ENCODE data around the gene SLC38A1. TPM values are rescaled to one million over a fixed set of nuclear protein-coding genes. Genes with fewer than 3 reads are reported as not detected.

SLC38A1 gene
- polyA plus RNA-seq, 4 donors = 3.6 to 50.8 (median 21.6) TPM

DNA sequence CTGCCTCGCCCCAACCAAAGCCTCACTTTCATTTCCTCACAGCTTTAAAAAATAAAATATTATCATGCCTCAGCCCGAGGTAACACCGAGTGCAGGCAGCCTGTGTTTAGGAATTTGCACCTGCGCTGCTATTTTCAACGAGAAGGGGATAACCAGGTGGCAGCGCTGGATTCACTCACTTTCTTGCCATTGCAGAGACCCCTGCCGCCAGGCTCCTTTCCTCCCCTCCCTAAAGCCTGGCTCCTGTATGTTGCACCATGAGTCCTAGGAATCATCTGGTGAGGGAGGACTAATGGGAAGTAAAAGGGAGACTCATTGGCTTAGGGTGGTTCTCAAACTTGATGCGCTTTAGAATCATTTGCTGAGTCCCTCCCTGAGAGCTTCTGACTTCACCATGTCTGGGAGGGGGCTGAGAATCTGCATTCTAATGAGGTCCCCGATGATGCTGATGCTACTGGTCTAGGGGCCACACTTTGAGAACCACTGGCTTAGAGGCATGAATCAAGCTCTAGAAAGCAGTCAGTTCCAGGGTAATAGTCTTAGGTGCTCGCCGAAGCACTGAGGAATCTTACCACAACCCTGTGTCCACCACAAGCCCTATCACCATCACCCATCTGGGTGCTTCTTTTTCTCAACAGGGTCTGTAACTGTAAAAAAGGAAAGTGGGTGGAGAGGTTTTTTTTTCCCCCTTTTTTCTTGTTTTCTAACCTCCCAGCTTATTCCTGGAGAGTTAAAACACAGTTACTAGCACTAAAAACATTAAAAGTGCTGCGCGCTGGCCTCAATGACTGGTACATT, 83.8 kb downstream of the SLC38A1 start:
- Histone ChIP-seq H3K27me3 (ENCODE audit: control insufficient read depth in 3 of 3, insufficient read depth in 3 of 3, low read length in 3 of 3) (no peaks in the 10 kb centered on the region), H3K27ac (ENCODE audit: low read depth in 1 of 3, low read length in 2 of 3) (no peak overlapping the region), H3K36me3 (ENCODE audit: control insufficient read depth in 3 of 3, insufficient read depth in 2 of 3, low read depth in 1 of 3, low read length in 3 of 3) (peaks cover 0 to 12% (median 0%) of the 10 kb centered on the region in 3 donors), H3K4me1 (ENCODE audit: control insufficient read depth in 3 of 3, insufficient read depth in 2 of 3, low read depth in 1 of 3, low read length in 2 of 3) (peaks cover 0 to 42% (median 9%) of the 10 kb centered on the region in 3 donors), H3K9me3 (ENCODE audit: control insufficient read depth in 2 of 2, insufficient read depth in 1 of 2, low read depth in 1 of 2, low read length in 1 of 2) (peaks cover 0 to 1% of the 10 kb centered on the region in 2 donors), H3K4me3 (ENCODE audit: low read depth in 1 of 3, low read length in 3 of 3) (no peak overlapping the region)
- FAIRE-seq = no peak
- WGBS, 3 donors = 76 to 86% (median 81%) methylated on average over 13 of the region's 13 CpGs
- DNase-seq = no peak

DNA sequence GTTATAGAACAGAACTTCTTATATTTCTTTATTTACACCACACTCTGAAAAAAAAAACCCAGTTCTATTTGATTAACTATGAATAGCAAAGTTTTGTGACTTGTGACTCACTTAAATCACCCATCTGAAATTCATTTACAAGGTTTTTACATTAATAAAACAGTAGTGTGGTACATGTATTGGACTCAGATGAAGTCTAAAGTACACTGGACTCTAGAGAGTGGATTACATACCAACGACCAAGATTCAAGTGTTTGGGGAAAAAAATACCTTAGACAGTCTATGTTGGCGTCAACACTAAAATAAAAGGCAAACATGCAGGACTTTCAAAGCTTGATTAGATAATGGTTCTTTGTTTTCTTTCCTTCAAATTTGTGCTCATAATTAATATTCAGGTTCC, 85.7 kb downstream of the SLC38A1 start:
- Histone ChIP-seq H3K36me3 (ENCODE audit: control insufficient read depth in 3 of 3, insufficient read depth in 2 of 3, low read depth in 1 of 3, low read length in 3 of 3) (peaks cover 0 to 8% (median 0%) of the 10 kb centered on the region in 3 donors), H3K27ac (ENCODE audit: low read depth in 1 of 3, low read length in 2 of 3) (peak overlapping the region in 1 of 3 donors; percentile 47), H3K4me3 (ENCODE audit: low read depth in 1 of 3, low read length in 3 of 3) (no peak overlapping the region), H3K27me3 (ENCODE audit: control insufficient read depth in 3 of 3, insufficient read depth in 3 of 3, low read length in 3 of 3) (no peaks in the 10 kb centered on the region), H3K9me3 (ENCODE audit: control insufficient read depth in 2 of 2, insufficient read depth in 1 of 2, low read depth in 1 of 2, low read length in 1 of 2) (no peaks in the 10 kb centered on the region), H3K4me1 (ENCODE audit: control insufficient read depth in 3 of 3, insufficient read depth in 2 of 3, low read depth in 1 of 3, low read length in 2 of 3) (peaks cover 0 to 59% (median 12%) of the 10 kb centered on the region in 3 donors)
- peak in 1 of 2 donors; percentile 52 for DNase-seq
- WGBS, 3 donors = 36 to 60% (median 50%) methylated on average over 2 of the region's 2 CpGs
- no peak for FAIRE-seq

DNA sequence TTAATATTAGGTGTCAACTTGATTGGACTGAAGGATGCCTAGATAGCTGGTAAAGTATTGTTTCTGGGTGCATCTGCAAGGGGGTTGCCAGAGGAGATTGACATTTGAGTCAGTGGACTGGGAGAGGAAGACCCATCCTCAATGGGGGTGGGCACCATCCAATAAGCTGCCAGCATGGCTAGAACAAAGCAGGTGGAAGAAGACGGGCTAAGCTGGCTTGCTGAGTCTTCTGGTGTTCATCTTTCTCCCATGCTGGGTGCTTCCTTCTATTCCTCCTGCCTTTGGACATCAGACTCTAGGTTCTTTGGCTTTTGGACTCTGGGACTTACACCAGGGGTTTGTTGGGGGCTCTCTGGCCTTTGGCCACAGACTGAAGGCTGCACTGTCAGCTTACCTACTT, 87.4 kb downstream of the SLC38A1 start:
- FAIRE-seq = no peak
- no peak overlapping the region for H3K4me3 ChIP-seq (ENCODE audit: low read depth in 1 of 3, low read length in 3 of 3)
- H3K36me3 ChIP-seq (ENCODE audit: control insufficient read depth in 3 of 3, insufficient read depth in 2 of 3, low read depth in 1 of 3, low read length in 3 of 3) = peaks cover 0 to 7% (median 0%) of the 10 kb centered on the region in 3 donors
- H3K27ac ChIP-seq (ENCODE audit: low read depth in 1 of 3, low read length in 2 of 3) = no peak overlapping the region
- no peak for DNase-seq
- peaks cover 0 to 55% (median 5%) of the 10 kb centered on the region in 3 donors for H3K4me1 ChIP-seq (ENCODE audit: control insufficient read depth in 3 of 3, insufficient read depth in 2 of 3, low read depth in 1 of 3, low read length in 2 of 3)
- WGBS, 3 donors = 100% methylated on average over 1 of the region's 1 CpG
- H3K27me3 ChIP-seq (ENCODE audit: control insufficient read depth in 3 of 3, insufficient read depth in 3 of 3, low read length in 3 of 3) = no peaks in the 10 kb centered on the region
- no peaks in the 10 kb centered on the region for H3K9me3 ChIP-seq (ENCODE audit: control insufficient read depth in 2 of 2, insufficient read depth in 1 of 2, low read depth in 1 of 2, low read length in 1 of 2)

DNA sequence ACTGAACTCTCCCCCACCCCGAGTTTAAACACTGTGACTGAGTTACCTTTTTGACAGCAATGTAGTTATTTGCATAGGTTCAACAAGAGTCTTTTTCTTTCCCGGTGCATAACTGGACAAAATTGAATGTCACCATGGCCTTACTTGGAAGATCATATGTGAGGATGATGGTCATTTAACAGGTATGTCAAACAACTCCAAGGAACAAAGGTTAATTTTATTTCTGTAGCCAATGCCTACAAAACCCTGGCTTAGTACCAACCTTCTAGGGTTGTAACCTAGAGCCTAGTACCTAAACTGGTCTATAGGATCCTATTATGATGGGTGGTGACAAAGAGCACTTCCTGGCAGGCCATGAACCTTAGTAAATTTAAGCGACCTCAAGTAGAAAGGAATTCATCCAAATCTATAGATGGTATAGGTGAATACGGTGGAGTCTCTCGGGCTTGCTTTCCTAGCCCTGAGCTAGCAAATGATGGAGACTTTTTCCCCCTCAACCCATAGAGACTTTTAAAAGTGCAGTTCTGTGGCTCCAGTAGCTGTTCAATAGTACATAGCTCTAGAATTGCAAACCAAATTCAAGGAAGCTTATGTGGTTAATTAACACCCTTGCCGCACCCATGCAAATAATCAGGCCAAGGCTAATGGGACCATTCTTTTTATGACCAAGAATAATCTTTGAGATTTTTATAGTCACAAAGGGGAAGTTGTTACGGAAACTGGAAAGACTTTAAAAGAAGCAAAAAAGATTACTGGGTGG, 89.0 kb downstream of the SLC38A1 start:
- DNase-seq (peak; percentile 60 to 84), FAIRE-seq (peak; percentile 10)
- peaks cover 0 to 53% (median 5%) of the 10 kb centered on the region in 3 donors for H3K4me1 ChIP-seq (ENCODE audit: control insufficient read depth in 3 of 3, insufficient read depth in 2 of 3, low read depth in 1 of 3, low read length in 2 of 3)
- H3K27ac ChIP-seq (ENCODE audit: low read depth in 1 of 3, low read length in 2 of 3) = peak overlapping the region in 2 of 3 donors; percentile 46 to 82
- H3K36me3 ChIP-seq (ENCODE audit: control insufficient read depth in 3 of 3, insufficient read depth in 2 of 3, low read depth in 1 of 3, low read length in 3 of 3) = peaks cover 0 to 4% (median 0%) of the 10 kb centered on the region in 3 donors
- WGBS, 3 donors = 19 to 59% (median 40%) methylated on average over 7 of the region's 7 CpGs
- no peaks in the 10 kb centered on the region for H3K9me3 ChIP-seq (ENCODE audit: control insufficient read depth in 2 of 2, insufficient read depth in 1 of 2, low read depth in 1 of 2, low read length in 1 of 2)
- no peaks in the 10 kb centered on the region for H3K27me3 ChIP-seq (ENCODE audit: control insufficient read depth in 3 of 3, insufficient read depth in 3 of 3, low read length in 3 of 3)
- no peak overlapping the region for H3K4me3 ChIP-seq (ENCODE audit: low read depth in 1 of 3, low read length in 3 of 3)

DNA sequence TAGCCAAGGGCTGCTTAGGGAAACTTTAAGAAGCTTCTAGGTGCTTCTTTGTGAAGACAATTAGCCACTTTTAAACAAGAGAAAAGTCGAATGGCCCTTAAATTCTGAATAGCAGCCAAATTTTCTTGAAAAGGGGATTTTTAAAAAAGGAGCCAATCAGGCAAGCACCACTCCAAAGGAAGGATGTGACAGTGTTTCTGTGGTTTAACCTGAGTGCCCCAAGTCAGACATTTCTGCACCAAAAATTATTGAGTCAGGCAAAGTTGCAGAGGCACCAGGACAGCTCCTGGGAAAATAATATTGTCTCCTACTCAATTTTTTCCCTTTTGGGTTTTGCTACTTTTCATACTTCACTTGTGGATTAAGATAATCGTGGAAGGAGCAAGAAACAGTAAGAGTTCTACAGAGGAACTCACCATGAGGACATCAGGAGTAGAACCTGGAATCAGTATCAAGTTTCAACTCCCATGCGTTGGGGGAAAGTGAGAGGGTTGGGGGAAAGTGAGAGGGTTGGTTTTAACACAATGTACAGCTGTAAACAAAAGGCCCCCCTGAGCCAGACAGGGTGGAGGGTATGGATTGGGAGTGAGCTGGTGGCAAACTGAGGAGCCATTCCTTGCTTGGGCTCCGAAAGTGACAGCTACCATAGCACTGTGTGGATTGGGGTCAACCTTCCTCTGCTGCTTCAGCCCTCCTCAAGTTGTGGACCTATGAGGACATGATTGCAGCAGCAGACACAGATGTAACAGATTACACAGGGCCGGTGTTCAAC, 90.8 kb downstream of the SLC38A1 start:
- Histone ChIP-seq H3K4me3 (ENCODE audit: low read depth in 1 of 3, low read length in 3 of 3) (no peak overlapping the region), H3K27me3 (ENCODE audit: control insufficient read depth in 3 of 3, insufficient read depth in 3 of 3, low read length in 3 of 3) (no peaks in the 10 kb centered on the region), H3K4me1 (ENCODE audit: control insufficient read depth in 3 of 3, insufficient read depth in 2 of 3, low read depth in 1 of 3, low read length in 2 of 3) (peaks cover 0 to 44% (median 5%) of the 10 kb centered on the region in 3 donors), H3K27ac (ENCODE audit: low read depth in 1 of 3, low read length in 2 of 3) (no peak overlapping the region), H3K36me3 (ENCODE audit: control insufficient read depth in 3 of 3, insufficient read depth in 2 of 3, low read depth in 1 of 3, low read length in 3 of 3) (peaks cover 0 to 2% (median 0%) of the 10 kb centered on the region in 3 donors), H3K9me3 (ENCODE audit: control insufficient read depth in 2 of 2, insufficient read depth in 1 of 2, low read depth in 1 of 2, low read length in 1 of 2) (no peaks in the 10 kb centered on the region)
- DNase-seq (no peak), FAIRE-seq (no peak)
- WGBS, 3 donors = 68 to 89% (median 76%) methylated on average over 5 of the region's 5 CpGs

DNA sequence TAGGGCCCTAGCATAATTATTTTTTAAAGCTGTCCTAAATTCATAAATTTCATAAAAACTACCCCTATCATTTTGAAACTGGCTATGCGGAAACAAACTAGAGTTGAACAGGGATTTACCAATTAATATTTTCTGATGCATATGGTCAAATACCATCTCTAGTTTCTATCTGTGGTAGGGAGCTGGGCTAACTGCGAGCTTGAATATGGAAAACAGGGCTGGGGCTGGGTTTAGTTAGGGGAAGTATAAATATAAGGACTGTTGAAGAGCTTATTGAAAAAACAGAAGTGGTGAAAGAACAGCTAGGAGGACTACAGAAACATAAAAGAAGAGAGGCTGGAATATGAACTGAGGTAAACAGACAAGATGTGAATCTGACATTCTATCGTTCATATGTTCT, 91.8 kb downstream of the SLC38A1 start:
- DNase-seq = no peak
- 83 to 93% (median 88%) methylated on average over 3 of the region's 3 CpGs for WGBS, 3 donors
- FAIRE-seq = no peak

DNA sequence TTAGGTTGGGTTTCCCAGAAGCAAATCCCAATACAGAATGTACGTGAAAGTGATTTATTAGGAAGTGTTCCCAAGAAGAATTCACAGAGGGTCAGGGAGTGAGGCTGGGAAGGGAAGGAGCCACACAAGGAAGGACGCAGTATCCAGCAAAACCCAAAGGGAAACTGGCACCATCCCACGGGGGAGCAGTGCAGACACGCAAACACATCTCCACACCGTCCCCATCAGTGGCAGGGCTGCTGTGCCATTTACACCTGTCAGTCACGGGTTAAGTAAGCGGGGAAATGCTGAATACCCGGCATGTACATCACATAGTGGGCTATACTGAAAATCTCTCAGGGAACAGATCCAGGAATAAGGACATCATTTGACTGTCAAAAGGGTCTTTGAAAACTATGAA, 93.9 kb downstream of the SLC38A1 start:
- Histone ChIP-seq H3K4me1 (ENCODE audit: control insufficient read depth in 3 of 3, insufficient read depth in 2 of 3, low read depth in 1 of 3, low read length in 2 of 3) (peaks cover 0 to 19% (median 5%) of the 10 kb centered on the region in 3 donors), H3K27ac (ENCODE audit: low read depth in 1 of 3, low read length in 2 of 3) (no peak overlapping the region), H3K9me3 (ENCODE audit: control insufficient read depth in 2 of 2, insufficient read depth in 1 of 2, low read depth in 1 of 2, low read length in 1 of 2) (no peaks in the 10 kb centered on the region), H3K4me3 (ENCODE audit: low read depth in 1 of 3, low read length in 3 of 3) (no peak overlapping the region), H3K36me3 (ENCODE audit: control insufficient read depth in 3 of 3, insufficient read depth in 2 of 3, low read depth in 1 of 3, low read length in 3 of 3) (no peaks in the 10 kb centered on the region), H3K27me3 (ENCODE audit: control insufficient read depth in 3 of 3, insufficient read depth in 3 of 3, low read length in 3 of 3) (no peaks in the 10 kb centered on the region)
- 90 to 93% (median 92%) methylated on average over 8 of the region's 8 CpGs for WGBS, 3 donors
- no peak for DNase-seq
- FAIRE-seq = no peak

More for the DNA sequence above, 91.8 kb downstream of the SLC38A1 start:
- Histone ChIP-seq H3K4me3 (ENCODE audit: low read depth in 1 of 3, low read length in 3 of 3) (no peak overlapping the region), H3K36me3 (ENCODE audit: control insufficient read depth in 3 of 3, insufficient read depth in 2 of 3, low read depth in 1 of 3, low read length in 3 of 3) (no peaks in the 10 kb centered on the region), H3K9me3 (ENCODE audit: control insufficient read depth in 2 of 2, insufficient read depth in 1 of 2, low read depth in 1 of 2, low read length in 1 of 2) (no peaks in the 10 kb centered on the region), H3K27me3 (ENCODE audit: control insufficient read depth in 3 of 3, insufficient read depth in 3 of 3, low read length in 3 of 3) (no peaks in the 10 kb centered on the region), H3K27ac (ENCODE audit: low read depth in 1 of 3, low read length in 2 of 3) (no peak overlapping the region), H3K4me1 (ENCODE audit: control insufficient read depth in 3 of 3, insufficient read depth in 2 of 3, low read depth in 1 of 3, low read length in 2 of 3) (peaks cover 0 to 37% (median 5%) of the 10 kb centered on the region in 3 donors)

Data from small intestine (tissue), 7 donors.